PC-9 (cell line): ENCODE measurements around the gene HNRNPAB. TPM values are rescaled to one million over a fixed set of nuclear protein-coding genes. Genes with fewer than 3 reads are reported as not detected.
A peak's percentile ranks its signal among the peaks of the same experiment; 100 is the strongest.

ENCODE experiments used
- BruUV-seq: library from RNA; stranded (reverse); fragments of 400-500 nt; replicated peaks from 2 replicates; lab custom pipeline; 2021; lab: Mats Ljungman, UMichigan
- CTCF ChIA-PET: fragments of 300-600 bp; sonication (Branson Sonifier 250); formaldehyde crosslinking; loops from one replicate; lab custom pipeline; 2022; ENCODE audit warnings: antibody characterized with exemption; lab: Charles Lee
- POLR2A ChIA-PET: fragments of 300-600 bp; sonication (Branson Sonifier 250); formaldehyde crosslinking; loops from one replicate; lab custom pipeline; 2022; ENCODE audit warnings: antibody characterized with exemption; ENCODE audit not compliant: unreplicated experiment; lab: Charles Lee
- DNase-seq, 2 experiments: peaks; one replicate each; pipeline versions ENCODE4 v3.0.0 to v3.0.0-alpha.2; 2015 to 2022; ENCODE audit warnings: mixed read lengths in 1 of 2
- H2AFZ ChIP-seq: fragments of 200-600 bp; sonication (generic); 2 replicates; pipeline ENCODE4 v1.8.1; 2017; ENCODE audit warnings: antibody characterized with exemption
- H3F3A ChIP-seq: fragments of 200-600 bp; sonication (generic); 2 replicates; pipeline ENCODE4 v1.8.1; 2017; ENCODE audit warnings: antibody characterized with exemption, mild to moderate bottlenecking, low read depth; ENCODE audit not compliant: insufficient read depth
- H3K27ac ChIP-seq: fragments of 200-600 bp; sonication (generic); 2 replicates; pipeline ENCODE4 v1.6.1; 2016; ENCODE audit warnings: mixed run types
- H3K27me3 ChIP-seq: fragments of 200-600 bp; sonication (generic); 2 replicates; pipeline ENCODE4 v1.6.1; 2016; ENCODE audit warnings: low read depth, mixed run types; ENCODE audit not compliant: insufficient read depth
- H3K36me3 ChIP-seq: fragments of 200-600 bp; sonication (generic); 2 replicates; pipeline ENCODE4 v1.6.1; 2016; ENCODE audit warnings: low read depth, mixed run types
- H3K4me1 ChIP-seq: fragments of 200-600 bp; sonication (generic); replicated peaks from 2 replicates; pipeline ENCODE4 v1.6.1; 2016; ENCODE audit warnings: mixed run types; ENCODE audit not compliant: insufficient read depth
- H3K4me2 ChIP-seq: fragments of 200-600 bp; sonication (generic); 2 replicates; pipeline ENCODE4 v1.6.1; 2017; ENCODE audit warnings: mixed run types
- H3K4me3 ChIP-seq: fragments of 200-600 bp; sonication (generic); 2 replicates; pipeline ENCODE4 v1.6.1; 2016; ENCODE audit warnings: mixed run types
- H3K79me2 ChIP-seq: fragments of 200-600 bp; sonication (generic); 2 replicates; pipeline ENCODE4 v1.6.1; 2017; ENCODE audit warnings: low read depth, mixed run types
- H3K9me2 ChIP-seq: fragments of 200-600 bp; sonication (generic); 2 replicates; pipeline ENCODE4 v1.8.1; 2017; ENCODE audit warnings: mild to moderate bottlenecking; ENCODE audit not compliant: insufficient read depth
- H3K9me3 ChIP-seq: fragments of 200-600 bp; sonication (generic); 2 replicates; pipeline ENCODE4 v1.8.1; 2016; ENCODE audit warnings: low read depth; ENCODE audit not compliant: insufficient read depth
- H4K20me1 ChIP-seq: fragments of 200-600 bp; sonication (generic); 2 replicates; pipeline ENCODE4 v1.8.1; 2017; ENCODE audit not compliant: insufficient read depth
- EZH2 ChIP-seq: fragments of 200-600 bp; sonication (generic); IDR thresholded peaks from 2 replicates; pipeline ENCODE4 v1.8.0; 2017; ENCODE audit warnings: antibody characterized with exemption, low read depth
- intact Hi-C: fragments of 100-400 bp; cut with micrococcal nuclease; formaldehyde crosslinking; loops from one replicate; pipeline ENCODE4 v1.10.0; 2022; ENCODE audit not compliant: unreplicated experiment
- total RNA-seq: library from RNA; stranded (reverse); gene quantifications from 2 replicates; pipeline ENCODE4 v1.2.3, GENCODE V29; 2021
- TF ChIP-seq, protein P1 (sequence below): fragments of 200-600 bp; sonication (generic); conservative IDR thresholded peaks from 2 replicates; pipeline ENCODE4 v1.6.1; 2017; ENCODE audit warnings: mixed run types, antibody characterized with exemption, mild to moderate bottlenecking, moderate library complexity

The HNRNPAB gene
- total RNA-seq, 1 experiment from 2014 or later, result 193 TPM

DNA sequence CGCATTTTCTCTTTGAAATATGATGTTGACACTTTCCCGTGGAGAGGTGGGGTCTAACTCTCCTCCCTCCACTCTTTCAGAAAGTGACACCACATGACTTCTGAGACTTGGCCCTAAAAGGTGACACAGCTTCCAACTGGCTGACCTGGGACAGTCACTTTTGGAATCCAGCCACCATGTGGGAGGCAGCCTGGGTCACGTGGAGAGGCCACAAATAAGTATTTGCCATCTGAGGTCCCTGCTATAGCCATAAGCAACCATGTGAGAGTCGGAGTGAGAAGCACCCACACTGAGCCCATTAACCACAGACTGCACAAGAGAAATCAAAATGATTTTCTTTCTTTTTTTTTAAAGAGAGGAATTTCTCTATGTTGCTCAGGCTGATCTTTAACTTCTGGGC is 32.3 kb downstream of the HNRNPAB start:
- CTCF ChIA-PET, result interaction anchor here (0.6 kb wide), 1 partner anchor 15 kb away, joined by 3 read pairs; no protein-coding TSS in a partner anchor
- BruUV-seq, result no TSS peak
- H3K4me2 ChIP-seq, result no peak overlapping the region
- no peaks in the 10 kb centered on the region for H3K9me3 ChIP-seq
- H4K20me1 ChIP-seq, result no peaks in the 10 kb centered on the region
- DNase-seq, result no peak
- no peaks in the 10 kb centered on the region for H3K36me3 ChIP-seq
- TF ChIP-seq, protein P1, sequence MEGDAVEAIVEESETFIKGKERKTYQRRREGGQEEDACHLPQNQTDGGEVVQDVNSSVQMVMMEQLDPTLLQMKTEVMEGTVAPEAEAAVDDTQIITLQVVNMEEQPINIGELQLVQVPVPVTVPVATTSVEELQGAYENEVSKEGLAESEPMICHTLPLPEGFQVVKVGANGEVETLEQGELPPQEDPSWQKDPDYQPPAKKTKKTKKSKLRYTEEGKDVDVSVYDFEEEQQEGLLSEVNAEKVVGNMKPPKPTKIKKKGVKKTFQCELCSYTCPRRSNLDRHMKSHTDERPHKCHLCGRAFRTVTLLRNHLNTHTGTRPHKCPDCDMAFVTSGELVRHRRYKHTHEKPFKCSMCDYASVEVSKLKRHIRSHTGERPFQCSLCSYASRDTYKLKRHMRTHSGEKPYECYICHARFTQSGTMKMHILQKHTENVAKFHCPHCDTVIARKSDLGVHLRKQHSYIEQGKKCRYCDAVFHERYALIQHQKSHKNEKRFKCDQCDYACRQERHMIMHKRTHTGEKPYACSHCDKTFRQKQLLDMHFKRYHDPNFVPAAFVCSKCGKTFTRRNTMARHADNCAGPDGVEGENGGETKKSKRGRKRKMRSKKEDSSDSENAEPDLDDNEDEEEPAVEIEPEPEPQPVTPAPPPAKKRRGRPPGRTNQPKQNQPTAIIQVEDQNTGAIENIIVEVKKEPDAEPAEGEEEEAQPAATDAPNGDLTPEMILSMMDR, result no peak
- TF ChIP-seq EZH2, result no peak
- no peaks in the 10 kb centered on the region for H3K9me2 ChIP-seq
- H3K4me1 ChIP-seq, result peaks cover 7% of the 10 kb centered on the region; the same call in 1 of the 2 replicates
- no peak overlapping the region for H3K27ac ChIP-seq
- intact Hi-C loops, result loop anchor here (10.0 kb wide), 2 partner anchors 388 to 1258 kb away; partner anchors contain the start of gene CLK4
- peaks cover 19% of the 10 kb centered on the region for H3F3A ChIP-seq
- H3K4me3 ChIP-seq, result no peak overlapping the region
- POLR2A ChIA-PET, result no interaction called here
- H2AFZ ChIP-seq, result no peak overlapping the region
- peaks cover 3% of the 10 kb centered on the region; the same call in 1 of the 2 replicates for H3K79me2 ChIP-seq
- peaks cover 6% of the 10 kb centered on the region; the same call in 1 of the 2 replicates for H3K27me3 ChIP-seq

DNA sequence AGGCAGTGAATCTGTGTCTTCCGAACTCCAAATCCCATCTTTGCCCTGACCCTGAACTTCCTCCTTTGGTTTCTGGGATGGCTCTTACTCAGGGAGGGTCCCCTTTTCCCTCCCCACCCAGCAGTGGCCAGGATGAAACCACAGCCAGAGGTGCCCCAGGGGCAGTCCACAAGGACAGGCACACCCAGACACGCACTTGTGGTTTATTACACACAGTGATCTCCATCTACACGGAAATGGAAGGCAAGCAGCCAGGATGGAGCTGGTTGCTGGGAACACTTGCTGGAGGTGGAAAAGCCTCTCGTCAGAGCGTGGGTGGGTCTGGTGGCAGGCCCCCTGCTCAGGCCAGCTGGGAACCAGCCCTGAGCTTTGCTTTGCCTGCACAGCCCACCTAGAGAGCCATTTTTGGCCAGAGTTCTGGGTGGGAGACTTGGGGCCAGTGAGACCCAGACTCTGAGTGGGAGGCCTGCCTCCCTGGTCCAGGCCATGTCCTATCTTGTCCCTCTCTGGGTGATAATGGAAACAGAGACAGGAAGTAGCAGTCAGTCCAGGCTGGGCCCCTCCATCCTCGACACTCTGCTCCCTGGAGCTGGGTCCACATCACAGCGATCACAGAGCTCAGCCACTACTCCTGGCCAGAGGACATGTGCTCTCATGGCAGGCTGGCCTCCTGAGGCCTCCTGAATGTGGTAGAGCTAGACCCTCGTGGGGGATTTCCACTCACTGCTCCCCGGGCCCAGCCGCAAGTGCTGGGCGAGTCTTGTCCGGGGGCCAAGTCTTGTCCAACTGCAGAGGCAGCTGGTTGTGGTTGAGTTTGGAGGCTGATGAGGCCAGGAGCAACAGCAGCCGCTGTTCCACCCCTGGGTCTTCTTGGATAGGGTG is 33.3 kb downstream of the HNRNPAB start:
- TF ChIP-seq, protein P1, result no peak
- no peak for TF ChIP-seq EZH2
- H3K27ac ChIP-seq, result no peak overlapping the region
- H3K27me3 ChIP-seq, result peaks cover 15% of the 10 kb centered on the region
- no peak overlapping the region for H3K4me3 ChIP-seq
- H4K20me1 ChIP-seq, result no peaks in the 10 kb centered on the region
- ChIA-PET CTCF (interaction anchor here (0.6 kb wide), 2 partner anchors 315 to 1313 kb away, joined by 3 to 9 read pairs; partner anchors contain the start of gene RUFY1), POLR2A (interaction anchor here (0.6 kb wide), 1 partner anchor 1378 kb away, joined by 4 read pairs; no protein-coding TSS in a partner anchor)
- H3F3A ChIP-seq, result peaks cover 15% of the 10 kb centered on the region
- intact Hi-C loops, result loop anchor here (10.0 kb wide), 2 partner anchors 387 to 1257 kb away; partner anchors contain the start of gene CLK4
- no peaks in the 10 kb centered on the region for H3K36me3 ChIP-seq
- H2AFZ ChIP-seq, result no peak overlapping the region
- no TSS peak for BruUV-seq
- DNase-seq, result peak; percentile 37 to 43
- no peaks in the 10 kb centered on the region for H3K9me2 ChIP-seq
- H3K9me3 ChIP-seq, result no peaks in the 10 kb centered on the region
- peaks cover 7% of the 10 kb centered on the region; the same call in 1 of the 2 replicates for H3K4me1 ChIP-seq
- H3K4me2 ChIP-seq, result no peak overlapping the region
- no peaks in the 10 kb centered on the region for H3K79me2 ChIP-seq

DNA sequence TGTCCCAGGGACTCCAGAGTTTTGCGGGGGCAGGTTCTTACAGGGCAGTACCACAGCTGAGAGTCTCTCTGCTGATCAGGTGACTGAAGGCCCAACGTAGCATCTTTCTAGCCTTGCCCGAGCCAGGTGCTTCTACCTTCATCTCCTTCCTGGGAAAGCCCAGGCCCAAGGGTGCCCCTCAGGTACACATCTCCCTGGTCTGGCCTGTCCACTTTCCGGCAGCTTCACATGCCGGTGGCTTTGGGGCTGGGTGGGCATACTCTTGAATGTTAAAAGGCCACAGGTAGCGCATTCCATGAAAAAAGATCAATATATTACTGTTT is 33.9 kb downstream of the HNRNPAB start:
- ChIA-PET CTCF (no interaction called here), POLR2A (no interaction called here)
- peaks cover 9% of the 10 kb centered on the region for H3F3A ChIP-seq
- no peaks in the 10 kb centered on the region for H3K9me2 ChIP-seq
- no peak overlapping the region for H3K27ac ChIP-seq
- no peaks in the 10 kb centered on the region for H3K36me3 ChIP-seq
- H3K27me3 ChIP-seq, result peaks cover 20% of the 10 kb centered on the region
- no TSS peak for BruUV-seq
- no peaks in the 10 kb centered on the region for H3K9me3 ChIP-seq
- intact Hi-C loops, result loop anchor here (10.0 kb wide), 2 partner anchors 387 to 1257 kb away; partner anchors contain the start of gene CLK4
- peaks cover 7% of the 10 kb centered on the region; the same call in 1 of the 2 replicates for H3K4me1 ChIP-seq
- H2AFZ ChIP-seq, result no peak overlapping the region
- no peaks in the 10 kb centered on the region for H3K79me2 ChIP-seq
- H4K20me1 ChIP-seq, result no peaks in the 10 kb centered on the region
- H3K4me3 ChIP-seq, result no peak overlapping the region
- DNase-seq, result peak in 1 of 2 experiments; percentile 20
- TF ChIP-seq EZH2, result no peak
- TF ChIP-seq, protein P1, result no peak
- no peak overlapping the region for H3K4me2 ChIP-seq
